ENCODE results near the gene CTAG1B. TPM values are rescaled to one million over a fixed set of nuclear protein-coding genes. Genes with fewer than 3 reads are reported as not detected.

The CTAG1B gene
- total and polyA plus RNA-seq, 2 of the 8 experiments (the other 6 are each of a cell fraction or from before 2014, with no cell fraction given): not detected

GRCh38 chrX:154592505-154592904 is 26.6 kb downstream of the CTAG1B start:
- Histone ChIP-seq H3K18ac (ENCODE audit: extremely low read depth, low read length) (no peak overlapping the region), H3K23me2 (ENCODE audit: low read depth, low read length) (no peaks in the 10 kb centered on the region), H3K14ac (ENCODE audit: insufficient read length) (no peak overlapping the region), H3K4me2 (ENCODE audit: insufficient read depth in 1 of 2, low read depth in 2 of 2, low read length in 2 of 2) (no peak overlapping the region), H3K23ac (ENCODE audit: insufficient read length) (no peak overlapping the region), H3K79me2 (ENCODE audit: control insufficient read depth in 1 of 2, insufficient read depth in 2 of 2, low read length in 2 of 2) (no peaks in the 10 kb centered on the region), H2AFZ (ENCODE audit: low read length) (no peak overlapping the region), H3K56ac (replicated peaks; ENCODE audit: insufficient read length, low read depth, low read length) (no peak overlapping the region), H4K20me1 (replicated peaks in 1 of 2; ENCODE audit: control insufficient read depth in 1 of 2, insufficient read depth in 2 of 2, low read length in 2 of 2) (no peaks in the 10 kb centered on the region), H3K79me1 (ENCODE audit: low read depth, low read length) (no peaks in the 10 kb centered on the region), H2BK20ac (ENCODE audit: low read length) (no peak overlapping the region), H3K4me1 (replicated peaks in 1 of 4; ENCODE audit: control insufficient read depth in 3 of 4, insufficient read depth in 4 of 4, low read length in 3 of 4) (peaks cover 0 to 8% (median 0%) of the 10 kb centered on the region in 4 experiments; a peak in 3 of 7 replicates), H3K27ac (ENCODE audit: low read depth, low read length) (no peak overlapping the region), H3K27me3 (replicated peaks in 1 of 4; ENCODE audit: control insufficient read depth in 3 of 4, extremely low read depth in 1 of 4, insufficient read depth in 3 of 4, low read length in 3 of 4) (no peaks in the 10 kb centered on the region), H2BK15ac (ENCODE audit: low read length) (no peak overlapping the region), H3K9me3 (ENCODE audit: insufficient read depth in 2 of 2, low read depth in 1 of 2, low read length in 1 of 2) (peaks cover 3 to 5% of the 10 kb centered on the region in 2 experiments; a peak in 3 of 4 replicates), H2BK120ac (replicated peaks; ENCODE audit: low read depth, low read length) (no peak overlapping the region), H3K9ac (replicated peaks in 1 of 4; ENCODE audit: extremely low read depth in 1 of 4, low read depth in 3 of 4, low read length in 3 of 4) (no peak overlapping the region), H4K8ac (ENCODE audit: extremely low read depth, insufficient read depth, low read length) (no peak overlapping the region), H2BK5ac (ENCODE audit: low read depth, low read length) (no peak overlapping the region), H4K91ac (replicated peaks; ENCODE audit: insufficient read length, low read length) (no peak overlapping the region), H4K5ac (ENCODE audit: insufficient read length, low read depth, low read length) (no peak overlapping the region), H2AK5ac (ENCODE audit: low read depth, low read length) (no peak overlapping the region), H3K4ac (replicated peaks; ENCODE audit: insufficient read length, low read depth, low read length) (no peak overlapping the region), H2BK12ac (ENCODE audit: low read depth, low read length) (no peak overlapping the region), H3K36me3 (ENCODE audit: control insufficient read depth in 2 of 4, insufficient read depth in 4 of 4, low read length in 3 of 4) (no peaks in the 10 kb centered on the region), H3K4me3 (ENCODE audit: extremely low read depth in 1 of 4, insufficient read depth in 2 of 4, low read depth in 3 of 4, low read length in 4 of 4) (no peak overlapping the region)
- ChIA-PET CTCF (ENCODE audit: partially characterized antibody) (interaction anchor here (1.4 kb wide), 1 partner anchor 156 kb away, joined by 6 read pairs; no protein-coding TSS in a partner anchor), POLR2A (ENCODE audit: partially characterized antibody) (no interaction called here)
- TF ChIP-seq POU5F1 (IDR thresholded peaks at IDR 0.05; ENCODE audit: low read depth, low read length) (no peak), SUZ12 (IDR thresholded peaks at IDR 0.05; ENCODE audit: low read length) (no peak), YY1 (IDR thresholded peaks at IDR 0.05; ENCODE audit: low read depth, low read length) (no peak)
- 88% methylated on average over 3 of the region's 5 CpGs; no CpG with 5 or more reads in 1 of the 2 experiments for WGBS, 2 experiments (ENCODE audit: extremely low coverage in 1 of 2, insufficient coverage in 1 of 2, insufficient read length in 1 of 2, insufficient replicate concordance in 2 of 2, low coverage in 1 of 2, low lambda C conversion rate in 2 of 2, missing lambda C conversion rate in 1 of 2)
- FAIRE-seq (no peak), DNase-seq (ENCODE audit: low read depth in 1 of 2, low spot score in 2 of 2) (no peak)
